Measurements from ENCODE around the gene NECAB3. TPM values are rescaled to one million over a fixed set of nuclear protein-coding genes. Genes with fewer than 3 reads are reported as not detected.
"Not testable (repeated sequence)": the region's sequence is repeated elsewhere in the genome, so short reads cannot be mapped to it uniquely, and the experiment has no call there.

Gene NECAB3
- total and polyA plus RNA-seq, 4 donors = 10.5 to 14.8 (median 11.1) TPM

DNA sequence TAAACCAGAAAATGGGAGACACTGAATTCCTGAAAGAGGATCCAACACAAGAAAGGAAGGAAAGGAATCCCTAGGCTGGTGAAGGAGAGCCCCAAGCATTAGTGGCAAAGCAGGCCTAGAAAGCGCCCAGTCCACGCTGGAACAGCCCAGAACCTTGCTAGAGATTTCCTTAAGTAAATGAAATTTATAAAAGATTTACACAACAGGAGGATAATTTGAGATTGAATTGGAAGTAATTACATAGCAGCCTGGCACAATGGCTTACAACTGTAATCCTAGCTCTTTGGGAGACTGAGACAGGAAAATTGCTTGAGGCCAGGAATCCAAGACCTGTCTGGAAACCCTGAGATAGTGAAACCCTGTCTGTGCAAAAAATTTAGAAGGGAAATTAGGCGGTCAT lies 38.9 kb downstream of the NECAB3 start:
- WGBS = 99% methylated on average over 3 of the region's 3 CpGs
- no peaks in the 10 kb centered on the region for H3K27me3 ChIP-seq (ENCODE audit: control insufficient read depth in 4 of 4, insufficient read depth in 4 of 4, low read length in 3 of 4)
- DNase-seq (ENCODE audit: low spot score) = no peak
- H3K9ac ChIP-seq (ENCODE audit: low read depth in 1 of 2, low read length in 2 of 2) = no peak overlapping the region
- H3K9me3 ChIP-seq (ENCODE audit: control insufficient read depth in 4 of 4, low read length in 3 of 4) = no peaks in the 10 kb centered on the region
- H3K4me1 ChIP-seq (ENCODE audit: control insufficient read depth in 4 of 4, insufficient read depth in 4 of 4, low read length in 3 of 4) = peaks cover 0 to 5% (median 0%) of the 10 kb centered on the region in 4 donors
- TF ChIP-seq MAX (IDR thresholded peaks at IDR 0.05) = no peak
- no peak overlapping the region for H3K4me3 ChIP-seq (ENCODE audit: low read depth in 1 of 3, low read length in 3 of 3)
- H3K27ac ChIP-seq (ENCODE audit: low read depth in 1 of 2, low read length in 2 of 2) = no peak overlapping the region
- peaks cover 1 to 33% (median 18%) of the 10 kb centered on the region in 4 donors for H3K36me3 ChIP-seq (ENCODE audit: control insufficient read depth in 4 of 4, insufficient read depth in 3 of 4, low read depth in 1 of 4, low read length in 3 of 4)

DNA sequence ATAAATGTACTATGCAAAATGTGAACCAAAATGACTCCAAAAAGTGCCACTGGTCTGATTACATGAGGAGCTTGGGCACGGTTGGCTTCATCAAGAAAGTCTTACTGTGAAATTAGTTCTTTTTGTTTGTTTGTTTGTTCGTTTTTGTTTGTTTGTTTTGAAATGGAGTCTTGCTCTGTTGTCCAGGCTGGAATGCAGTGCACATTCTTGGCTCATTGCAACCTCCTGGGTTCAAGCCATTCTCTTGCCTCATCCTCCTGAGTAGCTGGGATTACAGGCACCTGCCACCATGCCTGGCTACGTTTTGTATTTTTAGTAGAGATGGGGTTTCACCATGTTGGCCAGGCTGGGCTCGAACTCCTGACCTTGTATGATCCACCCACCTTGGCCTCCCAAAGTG lies 42.3 kb downstream of the NECAB3 start:
- H3K36me3 ChIP-seq (ENCODE audit: control insufficient read depth in 4 of 4, insufficient read depth in 3 of 4, low read depth in 1 of 4, low read length in 3 of 4) = peaks cover 1 to 42% (median 13%) of the 10 kb centered on the region in 4 donors
- not testable (repeated sequence) for H3K27me3 ChIP-seq (ENCODE audit: control insufficient read depth in 4 of 4, insufficient read depth in 4 of 4, low read length in 3 of 4); H3K4me1 ChIP-seq (ENCODE audit: control insufficient read depth in 4 of 4, insufficient read depth in 4 of 4, low read length in 3 of 4); H3K9ac ChIP-seq (ENCODE audit: low read depth in 1 of 2, low read length in 2 of 2); H3K4me3 ChIP-seq (ENCODE audit: low read depth in 1 of 3, low read length in 3 of 3); H3K9me3 ChIP-seq (ENCODE audit: control insufficient read depth in 4 of 4, low read length in 3 of 4); H3K27ac ChIP-seq (ENCODE audit: low read depth in 1 of 2, low read length in 2 of 2); DNase-seq (ENCODE audit: low spot score)
- WGBS = 87% methylated on average over 4 of the region's 4 CpGs

DNA sequence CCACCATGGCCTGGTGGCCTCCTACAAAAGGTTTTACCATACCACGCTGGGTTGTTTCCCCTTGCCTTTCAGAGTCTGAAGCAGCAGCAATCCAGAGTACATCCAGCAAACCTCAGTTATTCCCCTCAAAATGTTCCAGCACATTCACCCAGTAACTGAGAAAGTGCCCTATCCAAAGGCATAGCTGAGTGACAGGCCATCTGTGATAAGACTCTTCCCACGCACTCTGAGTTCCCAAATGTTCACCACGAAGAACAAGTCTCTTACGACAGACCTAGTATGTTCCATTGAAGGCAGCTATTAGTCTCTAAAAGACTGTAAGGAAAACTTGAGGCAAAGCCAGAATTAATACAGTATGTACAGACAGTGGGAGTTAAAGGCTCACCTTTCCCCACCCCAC lies 43.7 kb downstream of the NECAB3 start:
- TF ChIP-seq SP1 (IDR thresholded peaks at IDR 0.05) (no peak), RAD21 (IDR thresholded peaks at IDR 0.05) (no peak), HNF4A (conservative IDR thresholded peaks at IDR 0.05) (no peak), EGR1 (IDR thresholded peaks at IDR 0.05; ENCODE audit: low read depth in 2 of 2) (no peak), JUND (IDR thresholded peaks at IDR 0.05) (no peak), NR2F2 (IDR thresholded peaks at IDR 0.05) (no peak), FOXA2 (IDR thresholded peaks at IDR 0.05) (no peak), ATF3 (IDR thresholded peaks at IDR 0.05) (no peak), YY1 (IDR thresholded peaks at IDR 0.05) (no peak), ZBTB33 (IDR thresholded peaks at IDR 0.05) (no peak), REST (IDR thresholded peaks at IDR 0.05) (no peak), TAF1 (conservative IDR thresholded peaks at IDR 0.05) (no peak), HNF4G (IDR thresholded peaks at IDR 0.05) (no peak), RXRA (IDR thresholded peaks at IDR 0.05) (no peak)
- TF ChIP-seq, protein P1, sequence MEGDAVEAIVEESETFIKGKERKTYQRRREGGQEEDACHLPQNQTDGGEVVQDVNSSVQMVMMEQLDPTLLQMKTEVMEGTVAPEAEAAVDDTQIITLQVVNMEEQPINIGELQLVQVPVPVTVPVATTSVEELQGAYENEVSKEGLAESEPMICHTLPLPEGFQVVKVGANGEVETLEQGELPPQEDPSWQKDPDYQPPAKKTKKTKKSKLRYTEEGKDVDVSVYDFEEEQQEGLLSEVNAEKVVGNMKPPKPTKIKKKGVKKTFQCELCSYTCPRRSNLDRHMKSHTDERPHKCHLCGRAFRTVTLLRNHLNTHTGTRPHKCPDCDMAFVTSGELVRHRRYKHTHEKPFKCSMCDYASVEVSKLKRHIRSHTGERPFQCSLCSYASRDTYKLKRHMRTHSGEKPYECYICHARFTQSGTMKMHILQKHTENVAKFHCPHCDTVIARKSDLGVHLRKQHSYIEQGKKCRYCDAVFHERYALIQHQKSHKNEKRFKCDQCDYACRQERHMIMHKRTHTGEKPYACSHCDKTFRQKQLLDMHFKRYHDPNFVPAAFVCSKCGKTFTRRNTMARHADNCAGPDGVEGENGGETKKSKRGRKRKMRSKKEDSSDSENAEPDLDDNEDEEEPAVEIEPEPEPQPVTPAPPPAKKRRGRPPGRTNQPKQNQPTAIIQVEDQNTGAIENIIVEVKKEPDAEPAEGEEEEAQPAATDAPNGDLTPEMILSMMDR (IDR thresholded peaks at IDR 0.05; ENCODE audit: low read depth, low read length, missing input control) = no peak
- H3K36me3 ChIP-seq (ENCODE audit: control insufficient read depth in 4 of 4, insufficient read depth in 3 of 4, low read depth in 1 of 4, low read length in 3 of 4) = peaks cover 1 to 45% (median 12%) of the 10 kb centered on the region in 4 donors
- no peaks in the 10 kb centered on the region for H3K9me3 ChIP-seq (ENCODE audit: control insufficient read depth in 4 of 4, low read length in 3 of 4)
- no peaks in the 10 kb centered on the region for H3K27me3 ChIP-seq (ENCODE audit: control insufficient read depth in 4 of 4, insufficient read depth in 4 of 4, low read length in 3 of 4)
- H3K4me3 ChIP-seq (ENCODE audit: low read depth in 1 of 3, low read length in 3 of 3) = no peak overlapping the region
- WGBS = 97% methylated on average over 4 of the region's 4 CpGs
- H3K4me1 ChIP-seq (ENCODE audit: control insufficient read depth in 4 of 4, insufficient read depth in 4 of 4, low read length in 3 of 4) = no peaks in the 10 kb centered on the region
- no peak overlapping the region for H3K27ac ChIP-seq (ENCODE audit: low read depth in 1 of 2, low read length in 2 of 2)
- no peak for DNase-seq (ENCODE audit: low spot score)
- H3K9ac ChIP-seq (ENCODE audit: low read depth in 1 of 2, low read length in 2 of 2) = no peak overlapping the region
